GM10266 (cell line): Measurements from ENCODE around the gene TFEB.

Source experiments
- DNase-seq: peaks from one replicate; pipeline ENCODE4 v3.0.0; 2012; ENCODE audit errors: extremely low spot score
- TF ChIP-seq, protein P1 (sequence below): IDR thresholded peaks from 2 replicates; pipeline ENCODE4 v1.5.1; 2012; ENCODE audit warnings: mild to moderate bottlenecking, low read depth; ENCODE audit not compliant: control insufficient read depth, insufficient read depth; ENCODE audit errors: missing control alignments

Gene TFEB

DNA sequence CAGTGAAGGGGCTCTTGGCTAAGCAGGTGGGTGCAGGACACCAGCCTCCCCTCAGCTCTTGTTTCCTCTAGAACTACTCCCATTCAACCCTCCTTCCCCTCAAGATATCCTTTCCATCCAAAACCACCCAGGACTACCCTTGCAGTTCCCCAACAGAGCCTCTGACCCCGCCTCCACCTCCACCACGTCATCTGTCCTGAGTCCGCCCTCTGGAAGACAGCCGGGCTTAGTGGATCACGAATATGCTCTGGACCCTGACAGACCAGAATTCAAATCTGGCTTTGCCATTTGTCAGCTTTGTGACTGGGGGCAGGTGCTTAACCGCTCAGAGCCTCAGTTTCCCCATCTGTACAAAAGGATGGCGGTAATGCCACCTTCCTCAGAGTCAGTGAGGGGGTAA lies 31.4 kb downstream of the TFEB start:
- TF ChIP-seq, protein P1, sequence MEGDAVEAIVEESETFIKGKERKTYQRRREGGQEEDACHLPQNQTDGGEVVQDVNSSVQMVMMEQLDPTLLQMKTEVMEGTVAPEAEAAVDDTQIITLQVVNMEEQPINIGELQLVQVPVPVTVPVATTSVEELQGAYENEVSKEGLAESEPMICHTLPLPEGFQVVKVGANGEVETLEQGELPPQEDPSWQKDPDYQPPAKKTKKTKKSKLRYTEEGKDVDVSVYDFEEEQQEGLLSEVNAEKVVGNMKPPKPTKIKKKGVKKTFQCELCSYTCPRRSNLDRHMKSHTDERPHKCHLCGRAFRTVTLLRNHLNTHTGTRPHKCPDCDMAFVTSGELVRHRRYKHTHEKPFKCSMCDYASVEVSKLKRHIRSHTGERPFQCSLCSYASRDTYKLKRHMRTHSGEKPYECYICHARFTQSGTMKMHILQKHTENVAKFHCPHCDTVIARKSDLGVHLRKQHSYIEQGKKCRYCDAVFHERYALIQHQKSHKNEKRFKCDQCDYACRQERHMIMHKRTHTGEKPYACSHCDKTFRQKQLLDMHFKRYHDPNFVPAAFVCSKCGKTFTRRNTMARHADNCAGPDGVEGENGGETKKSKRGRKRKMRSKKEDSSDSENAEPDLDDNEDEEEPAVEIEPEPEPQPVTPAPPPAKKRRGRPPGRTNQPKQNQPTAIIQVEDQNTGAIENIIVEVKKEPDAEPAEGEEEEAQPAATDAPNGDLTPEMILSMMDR = no peak
- DNase-seq = no peak

DNA sequence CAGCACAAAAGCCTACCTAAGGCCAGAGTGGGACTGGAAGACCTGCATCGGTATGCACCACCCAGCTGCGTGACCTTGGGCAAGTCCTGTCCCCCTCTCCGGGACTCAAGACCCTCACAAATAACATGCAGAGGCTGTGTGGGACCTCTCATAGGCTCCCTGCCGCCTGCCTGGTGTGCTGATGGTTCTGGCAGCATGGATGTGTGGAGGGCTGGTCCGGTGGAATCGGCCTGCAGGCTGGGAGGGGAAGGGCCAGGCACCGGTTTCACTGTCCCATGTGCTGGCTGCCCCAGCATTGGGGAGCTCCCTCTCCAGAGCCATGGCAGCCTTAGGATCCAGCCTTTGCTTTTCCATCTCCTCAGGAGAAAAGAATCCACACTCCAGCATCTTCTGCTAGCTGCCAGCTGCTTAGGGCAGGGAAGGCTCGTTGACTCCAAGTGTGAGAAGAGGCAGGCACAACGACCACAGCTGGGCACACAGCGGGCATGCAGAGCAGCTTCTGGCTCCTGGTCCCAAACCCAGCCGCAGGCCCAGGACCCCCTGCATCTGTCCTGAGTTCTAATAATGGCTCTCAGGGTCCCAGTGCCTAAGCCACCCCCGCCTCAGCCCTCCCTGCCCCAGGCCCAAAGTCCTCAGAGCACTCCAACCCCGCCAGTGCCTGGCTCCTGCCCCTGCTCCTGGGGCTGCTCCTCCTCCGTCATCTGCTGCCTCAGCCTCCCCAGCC lies 32.5 kb downstream of the TFEB start:
- TF ChIP-seq, protein P1 = no peak
- DNase-seq = no peak

DNA sequence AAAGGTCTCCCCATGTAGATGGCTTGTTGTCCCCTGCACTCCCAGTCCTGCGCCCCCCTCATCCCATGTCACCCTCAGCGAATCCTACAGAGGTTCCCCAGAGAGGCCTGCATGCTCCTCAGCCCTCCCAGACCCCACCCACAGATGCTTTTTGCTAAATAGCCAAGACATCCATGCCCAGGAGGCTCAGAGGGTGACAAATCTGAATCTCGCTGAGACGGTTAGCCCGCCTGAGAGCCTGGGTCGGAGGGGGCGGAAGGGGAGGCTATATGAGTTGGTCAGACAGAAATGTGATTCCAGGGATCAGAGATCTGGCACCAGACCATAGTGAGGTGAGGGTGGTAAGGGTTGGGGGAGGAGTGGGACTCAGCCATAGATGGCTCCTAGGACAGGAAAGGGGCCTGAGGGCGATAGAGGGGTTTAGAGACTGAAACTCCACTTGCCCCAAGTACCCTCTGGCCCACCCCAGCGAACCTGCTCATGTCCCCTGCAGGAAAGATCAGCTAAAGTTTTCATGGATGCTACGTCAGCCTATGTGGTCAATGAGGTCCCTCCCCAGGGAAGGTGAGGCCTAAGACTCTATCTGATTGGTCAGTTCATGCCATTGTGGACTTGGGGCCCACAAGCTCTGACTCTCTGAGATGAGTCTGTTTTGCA lies 33.2 kb downstream of the TFEB start:
- TF ChIP-seq, protein P1 = no peak
- no peak for DNase-seq

DNA sequence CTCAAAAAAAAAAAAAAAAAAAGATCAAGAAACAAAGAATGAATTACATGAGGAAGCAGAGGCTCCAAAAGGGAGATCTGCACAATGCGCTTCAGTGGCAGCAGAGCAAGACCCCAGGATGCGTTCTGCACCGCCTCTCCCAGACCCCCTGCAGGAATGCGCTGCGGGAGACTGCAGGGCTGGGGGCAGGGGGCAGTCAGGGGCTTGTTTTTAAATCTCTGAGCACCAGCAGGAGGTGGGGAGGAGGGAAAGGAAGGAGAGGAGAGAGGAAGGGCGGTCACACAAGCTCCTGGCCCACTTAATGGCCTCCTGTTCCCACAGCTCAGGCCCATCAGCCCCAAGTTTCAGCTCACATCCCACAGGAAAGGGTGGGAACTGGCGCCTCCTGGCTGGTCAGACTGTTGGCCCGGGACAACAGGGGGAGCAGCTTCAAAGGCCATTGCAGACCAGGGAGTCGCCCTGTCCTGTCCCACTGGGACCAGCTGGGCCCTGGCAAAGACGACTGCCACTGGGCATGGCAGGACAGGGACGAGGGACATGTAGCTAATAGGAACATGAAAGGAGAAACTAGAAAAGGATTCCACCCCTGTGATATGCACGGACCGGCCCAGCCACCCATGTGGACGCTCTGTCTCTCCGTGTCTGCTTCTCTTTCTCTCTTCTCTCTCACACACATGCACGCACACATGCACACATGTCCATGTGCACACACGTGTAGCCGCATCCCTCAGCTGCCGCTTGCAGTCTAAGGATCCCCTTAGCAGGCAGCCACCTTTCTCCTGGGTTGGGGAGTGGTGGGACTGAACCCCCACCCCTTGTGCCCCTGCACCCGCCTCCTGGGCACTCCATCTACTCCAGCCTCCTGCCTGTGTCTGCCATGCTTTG lies 34.7 kb downstream of the TFEB start:
- TF ChIP-seq, protein P1 = no peak
- DNase-seq = no peak

DNA sequence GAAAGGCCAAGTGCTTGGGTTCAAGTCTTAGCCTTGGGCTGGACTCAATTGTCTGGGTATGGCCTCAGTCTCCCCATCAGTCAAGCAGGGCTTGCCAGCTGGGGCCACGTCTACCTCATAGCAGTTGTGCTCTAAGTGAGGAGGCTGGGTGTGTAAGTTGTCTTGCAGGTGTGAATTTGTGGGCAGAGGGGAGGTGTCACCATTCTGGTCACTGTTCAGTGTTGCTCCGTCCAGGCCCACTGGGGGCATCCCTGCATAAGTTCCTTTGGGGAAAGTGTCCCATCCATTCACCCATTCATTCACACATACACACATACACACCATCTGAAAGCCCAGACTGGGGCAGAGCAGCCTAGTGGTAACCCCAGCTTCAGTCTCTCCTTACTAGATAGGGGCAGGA lies 36.3 kb downstream of the TFEB start:
- TF ChIP-seq, protein P1 = no peak
- no peak for DNase-seq

DNA sequence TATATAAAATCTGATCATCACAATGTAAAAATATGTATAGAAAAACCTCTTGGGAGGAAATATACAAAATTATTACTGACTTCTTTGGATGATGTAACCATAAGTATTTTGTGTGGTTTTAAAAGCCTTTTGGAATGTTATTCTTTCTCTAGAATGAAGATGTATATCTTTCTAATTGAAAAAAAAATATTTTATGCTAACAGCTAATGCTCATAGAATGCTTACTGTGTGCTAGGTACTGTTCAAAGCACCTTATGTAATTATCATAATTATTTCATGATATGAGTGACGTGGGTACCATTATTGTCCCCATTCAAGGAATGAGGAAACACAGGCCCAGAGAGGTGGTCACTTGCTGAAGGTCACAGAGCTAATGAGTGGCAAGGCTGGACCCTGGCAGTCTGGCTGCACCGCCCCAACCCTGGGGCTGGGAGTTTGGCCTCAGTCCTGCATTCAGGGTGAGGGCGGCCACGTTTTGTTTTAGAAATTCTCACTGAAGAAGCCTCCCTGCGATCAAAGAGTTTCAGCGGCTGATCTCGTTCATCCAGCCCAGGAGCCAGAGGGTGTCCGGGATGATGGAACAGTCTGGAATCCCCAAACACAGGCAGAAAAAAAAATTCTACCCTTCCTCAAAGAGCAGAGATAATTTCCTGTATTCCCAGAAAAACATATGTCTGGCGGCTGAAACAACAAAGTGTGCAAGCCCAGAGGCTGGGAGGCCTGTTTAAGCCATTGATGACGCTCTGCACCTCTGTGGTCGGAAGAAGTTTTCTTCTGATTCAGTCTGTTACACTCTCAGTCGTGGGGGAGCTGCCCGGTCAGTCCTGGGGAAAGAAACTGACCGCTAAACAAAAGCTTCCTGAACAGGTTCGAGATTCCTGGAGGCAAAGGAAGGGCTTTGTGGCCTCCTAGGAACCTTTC lies 37.3 kb downstream of the TFEB start:
- TF ChIP-seq, protein P1 = no peak
- no peak for DNase-seq
